ENCODE data around the gene TMEM232. TPM values are rescaled to one million over a fixed set of nuclear protein-coding genes. Genes with fewer than 3 reads are reported as not detected.

The TMEM232 gene
- total RNA-seq, 1 donor from 2014 or later = 2.3 TPM

DNA sequence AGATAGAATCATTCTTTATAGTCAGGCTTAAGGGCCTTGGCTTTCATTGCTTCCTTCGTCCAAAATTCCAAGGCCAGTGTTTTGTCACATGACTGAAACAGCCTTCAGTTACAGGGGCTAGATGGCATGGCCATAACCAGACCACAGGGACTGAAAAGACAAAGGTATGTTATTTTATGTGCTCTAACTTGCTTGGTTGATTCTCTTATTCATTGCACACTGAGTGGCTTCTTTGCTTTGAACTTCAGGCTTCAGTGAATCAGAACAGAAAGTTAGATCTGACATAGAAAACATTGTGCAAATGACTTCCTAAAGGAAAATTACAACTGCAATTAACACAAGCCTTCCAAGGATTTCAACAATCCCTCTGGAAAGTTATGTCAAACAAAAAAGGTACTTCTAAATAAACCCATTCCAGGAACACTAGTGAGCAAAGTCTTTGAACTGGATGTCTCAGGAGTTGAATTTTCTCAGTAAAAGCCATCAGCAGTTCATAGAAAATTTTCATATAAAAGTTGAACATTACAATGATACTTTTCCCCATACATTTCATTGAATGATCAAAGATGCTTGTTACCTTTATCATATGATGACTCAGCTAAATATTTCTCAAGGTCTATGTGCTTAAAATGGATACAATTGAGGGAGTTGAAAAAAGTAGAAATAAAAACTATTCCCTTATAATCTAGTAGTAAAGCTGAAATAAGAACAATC lies 355.3 kb downstream of the TMEM232 start:
- H3K4me3 Mint-ChIP-seq (ENCODE audit: unreplicated experiment) = no peak overlapping the region
- H3K27ac Mint-ChIP-seq (ENCODE audit: unreplicated experiment) = no peak overlapping the region
- peaks cover 4% of the 10 kb centered on the region for H3K9me3 Mint-ChIP-seq (ENCODE audit: low read depth)
- TF ChIP-seq, protein P1, sequence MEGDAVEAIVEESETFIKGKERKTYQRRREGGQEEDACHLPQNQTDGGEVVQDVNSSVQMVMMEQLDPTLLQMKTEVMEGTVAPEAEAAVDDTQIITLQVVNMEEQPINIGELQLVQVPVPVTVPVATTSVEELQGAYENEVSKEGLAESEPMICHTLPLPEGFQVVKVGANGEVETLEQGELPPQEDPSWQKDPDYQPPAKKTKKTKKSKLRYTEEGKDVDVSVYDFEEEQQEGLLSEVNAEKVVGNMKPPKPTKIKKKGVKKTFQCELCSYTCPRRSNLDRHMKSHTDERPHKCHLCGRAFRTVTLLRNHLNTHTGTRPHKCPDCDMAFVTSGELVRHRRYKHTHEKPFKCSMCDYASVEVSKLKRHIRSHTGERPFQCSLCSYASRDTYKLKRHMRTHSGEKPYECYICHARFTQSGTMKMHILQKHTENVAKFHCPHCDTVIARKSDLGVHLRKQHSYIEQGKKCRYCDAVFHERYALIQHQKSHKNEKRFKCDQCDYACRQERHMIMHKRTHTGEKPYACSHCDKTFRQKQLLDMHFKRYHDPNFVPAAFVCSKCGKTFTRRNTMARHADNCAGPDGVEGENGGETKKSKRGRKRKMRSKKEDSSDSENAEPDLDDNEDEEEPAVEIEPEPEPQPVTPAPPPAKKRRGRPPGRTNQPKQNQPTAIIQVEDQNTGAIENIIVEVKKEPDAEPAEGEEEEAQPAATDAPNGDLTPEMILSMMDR (IDR thresholded peaks at IDR 0.05) = no peak
- no peaks in the 10 kb centered on the region for H3K36me3 Mint-ChIP-seq (ENCODE audit: low read depth)
- H3K4me1 Mint-ChIP-seq (ENCODE audit: low read depth) = peaks cover 14% of the 10 kb centered on the region
- no peak for DNase-seq (ENCODE audit: low spot score)
- no peaks in the 10 kb centered on the region for H3K27me3 Mint-ChIP-seq (ENCODE audit: low read depth)

Small RNA genes within 50 kb of the gene (microRNA-seq; reads per million reads assigned to microRNA genes)
- gene MIR548F3 (ENCODE audit: borderline number of aligned reads) = not detected

Other genes with a start within 250 kb of the TMEM232 start
- gene SLC25A46, start 12.3 kb upstream of the TMEM232 start, total RNA-seq = 44.6 to 60.5 TPM (median 46.4 TPM) in 3 replicates

Measured in chondrocyte (in vitro differentiated cells).